ENCODE results near the gene COG6.

COG6 gene

GRCh38 chr13:39767791-39768517, 112.5 kb downstream of the COG6 start:
- TF ChIP-seq CTCF (conservative IDR thresholded peaks at IDR 0.05): no peak

GRCh38 chr13:39768962-39769361, 113.5 kb downstream of the COG6 start:
- no peak for TF ChIP-seq CTCF (conservative IDR thresholded peaks at IDR 0.05)
- H3K27ac ChIP-seq: no peak overlapping the region

More at GRCh38 chr13:39767791-39768517, 112.5 kb downstream of the COG6 start:
- H3K27ac ChIP-seq: no peak overlapping the region

GRCh38 chr13:39770221-39771090, 115.0 kb downstream of the COG6 start:
- no peak for TF ChIP-seq CTCF (conservative IDR thresholded peaks at IDR 0.05)
- H3K27ac ChIP-seq: no peak overlapping the region

- no peak overlapping the region for H3K27ac ChIP-seq
- no peak for TF ChIP-seq CTCF (conservative IDR thresholded peaks at IDR 0.05)
These were observed 118.4 kb downstream of the COG6 start for GRCh38 chr13:39773833-39774232.

- H3K27ac ChIP-seq: no peak overlapping the region
- no peak for TF ChIP-seq CTCF (conservative IDR thresholded peaks at IDR 0.05)
These were observed 121.0 kb downstream of the COG6 start for GRCh38 chr13:39776439-39776838.

- no peak for TF ChIP-seq CTCF (conservative IDR thresholded peaks at IDR 0.05)
- no peak overlapping the region for H3K27ac ChIP-seq
These were observed 121.6 kb downstream of the COG6 start for GRCh38 chr13:39777021-39777420.

- no peak overlapping the region for H3K27ac ChIP-seq
These were observed 122.1 kb downstream of the COG6 start for GRCh38 chr13:39777527-39778061.

More at GRCh38 chr13:39777527-39778061, 122.1 kb downstream of the COG6 start:
- TF ChIP-seq CTCF (conservative IDR thresholded peaks at IDR 0.05): peak; percentile 71

Measured in VCaP (cell line).